HepG2 (cell line): ENCODE measurements around the gene C1S. TPM values are rescaled to one million over a fixed set of nuclear protein-coding genes. Genes with fewer than 3 reads are reported as not detected.

Source experiments
- ATAC-seq: fragments of 200-7000 bp; cut with Tn5 transposase; 3 replicates; pipeline ENCODE4 v1.9.1; 2020; ENCODE audit warnings: mild to moderate bottlenecking, moderate library complexity
- BruUV-seq: library from RNA; stranded (reverse); fragments of 400-500 nt; replicated peaks from 2 replicates; lab custom pipeline; 2021; lab: Mats Ljungman, UMichigan
- CTCF ChIA-PET: fragments of 300-600 bp; formaldehyde crosslinking; extraction: SDS; loops from one replicate; lab custom pipeline; 2021; ENCODE audit warnings: low total read pairs, inconsistent platforms, low intra/inter-chr PET ratio; lab: Yijun Ruan, JAX
- POLR2A ChIA-PET: fragments of 350-600 bp; sonication (Branson Sonifier 250); formaldehyde crosslinking; loops from one replicate; lab custom pipeline; 2020; ENCODE audit warnings: antibody characterized with exemption, inconsistent platforms; lab: Yijun Ruan, JAX
- DNase-seq: peaks from one replicate; pipeline ENCODE4 v3.0.0-alpha.2; 2015; ENCODE audit warnings: low spot score
- FAIRE-seq: peaks from 3 replicates; lab custom pipeline; 2011; peaks lifted over from hg19 to GRCh38; lab: Jason Lieb, UNC
- H2AFZ ChIP-seq: one replicate; pipeline ENCODE4 v1.6.1; 2011; ENCODE audit warnings: low read length, inconsistent platforms
- H3K27ac ChIP-seq: fragments of 300-600 bp; 3 replicates; pipeline ENCODE4 v1.8.0; 2011; ENCODE audit warnings: mixed run types, mild to moderate bottlenecking, mixed read lengths, low read length, inconsistent platforms; ENCODE audit not compliant: insufficient read depth; ENCODE audit errors: extremely low read length
- H3K27me3 ChIP-seq, 2 experiments: fragments of 200-600 bp in 1 of 2; 2 replicates in 1 of 2; 3 replicates in 1 of 2; pipeline versions ENCODE4 v1.6.0 to v1.8.0; 2011; ENCODE audit warnings: low read length in 2 of 2, mild to moderate bottlenecking in 2 of 2, moderate library complexity in 2 of 2, inconsistent platforms in 1 of 2; ENCODE audit not compliant: insufficient read depth in 2 of 2, control insufficient read depth in 1 of 2
- H3K36me3 ChIP-seq, 2 experiments: fragments of 200-600 bp in 1 of 2; replicated peaks in 1 of 2; 2 replicates in 1 of 2; 3 replicates in 1 of 2; pipeline versions ENCODE4 v1.5.1 to v1.8.0; 2011; ENCODE audit warnings: low read length in 2 of 2, inconsistent platforms in 1 of 2; ENCODE audit not compliant: insufficient read depth in 2 of 2, control insufficient read depth in 1 of 2
- H3K4me1 ChIP-seq: 2 replicates; pipeline ENCODE4 v1.5.1; 2012; ENCODE audit warnings: low read length, inconsistent platforms; ENCODE audit not compliant: insufficient read depth
- H3K4me2 ChIP-seq: 2 replicates; pipeline ENCODE4 v1.6.0; 2011; ENCODE audit warnings: low read depth, low read length, inconsistent platforms
- H3K4me3 ChIP-seq, 3 experiments: fragments of 200-600 bp in 1 of 3; sonication (generic), shearing (Covaris generic) in 1 of 3; replicated peaks in 1 of 3; 2 replicates each; pipeline ENCODE4 v1.5.1; 2011 to 2016; ENCODE audit warnings: low read length in 3 of 3, inconsistent platforms in 2 of 3, low read depth in 2 of 3, mild to moderate bottlenecking in 2 of 3, control low read depth in 1 of 3, mixed read lengths in 1 of 3; ENCODE audit not compliant: insufficient read depth in 1 of 3
- H3K79me2 ChIP-seq: one replicate; pipeline ENCODE4 v1.6.1; 2011; ENCODE audit warnings: low read length, inconsistent platforms; ENCODE audit not compliant: insufficient read depth
- H3K9ac ChIP-seq: 2 replicates; pipeline ENCODE4 v1.6.0; 2011; ENCODE audit warnings: mild to moderate bottlenecking, low read depth, low read length, inconsistent platforms; ENCODE audit not compliant: insufficient read depth
- H3K9me3 ChIP-seq: 2 replicates; pipeline ENCODE4 v1.5.1; 2012; ENCODE audit warnings: mild to moderate bottlenecking, low read length
- H4K20me1 ChIP-seq: 2 replicates; pipeline ENCODE4 v1.6.0; 2011; ENCODE audit warnings: inconsistent platforms, mild to moderate bottlenecking, low read length, moderate library complexity; ENCODE audit not compliant: insufficient read depth
- KLF15 ChIP-seq: sonication (generic); formaldehyde crosslinking; IDR thresholded peaks from 2 replicates; pipeline ENCODE4 v1.8.1; 2023; ENCODE audit warnings: borderline replicate concordance, mild to moderate bottlenecking, inconsistent platforms, missing genetic modification reagents, mixed read lengths
- NCOA5 ChIP-seq: sonication (generic); formaldehyde crosslinking; IDR thresholded peaks from 2 replicates; pipeline ENCODE4 v1.4.0; 2020; ENCODE audit warnings: missing genetic modification reagents
- PPARG ChIP-seq: conservative IDR thresholded peaks from 2 replicates; pipeline ENCODE4 v1.6.1; 2016; ENCODE audit warnings: missing biosample characterization, missing genetic modification reagents
- RBM39 ChIP-seq: fragments of 200-400 bp; formaldehyde crosslinking; IDR thresholded peaks from one replicate; pipeline ENCODE4 v1.6.1; 2018; ENCODE audit warnings: antibody characterized with exemption, mild to moderate bottlenecking, low read depth, low read length; ENCODE audit not compliant: poor library complexity, severe bottlenecking
- SOX5 ChIP-seq: IDR thresholded peaks from 2 replicates; pipeline ENCODE4 v1.6.1; 2016; ENCODE audit warnings: borderline replicate concordance
- ZNF30 ChIP-seq: sonication (generic); formaldehyde crosslinking; IDR thresholded peaks from 2 replicates; pipeline ENCODE4 v1.5.0; 2020; ENCODE audit warnings: mild to moderate bottlenecking, missing genetic modification reagents
- ZNF546 ChIP-seq: sonication (generic); formaldehyde crosslinking; conservative IDR thresholded peaks from 2 replicates; pipeline ENCODE4 v1.8.1; 2023; ENCODE audit warnings: mild to moderate bottlenecking, missing genetic modification reagents
- ZNF580 ChIP-seq: IDR thresholded peaks from 2 replicates; pipeline ENCODE4 v1.6.1; 2016; ENCODE audit warnings: low read depth, borderline replicate concordance
- ZNF879 ChIP-seq: sonication (generic); formaldehyde crosslinking; IDR thresholded peaks from 2 replicates; pipeline ENCODE4 v1.8.1; 2023; ENCODE audit warnings: missing genetic modification reagents
- WGBS: methylation state at CpG from one replicate; pipeline ENCODE4 v1.1.6; 2017; ENCODE audit warnings: low lambda C conversion rate; 5-methylcytosine and 5-hydroxymethylcytosine counted together
- in situ Hi-C: cut with HindIII; loops from 2 replicates; pipeline ENCODE4 v1.10.0; 2017; ENCODE audit warnings: low pct_unique_long_range_greater_than_20kb; ENCODE audit not compliant: extremely low pct_ligation_motif_present
- intact Hi-C: fragments of 100-400 bp; cut with micrococcal nuclease; formaldehyde crosslinking; loops from one replicate; pipeline ENCODE4 v1.10.0; 2022; ENCODE audit not compliant: unreplicated experiment
- polyA plus RNA-seq, 8 experiments: library from polyadenylated mRNA; depleted of rRNA in 3 of 8; stranded (reverse) in 7 of 8; unstranded in 1 of 8; fragments of >200 nt; fragmentation: Illumina TruSeq in 4 of 8; extraction: Trizol in 4 of 8; gene quantifications; 2 replicates each; pipeline versions ENCODE4 v1.2.1 to v1.2.3, GENCODE V29; 2011 to 2016; ENCODE audit warnings: low read depth in 4 of 8, missing spikeins in 1 of 8, mixed read lengths in 1 of 8; ENCODE audit not compliant: insufficient read depth in 1 of 8
- total RNA-seq, 5 experiments: library from RNA; depleted of rRNA; stranded (reverse); fragments of >200 nt; fragmentation: Illumina TruSeq; extraction: Trizol; gene quantifications; 2 replicates each; pipeline ENCODE4 v1.2.3, GENCODE V29; 2016; ENCODE audit warnings: low read depth in 1 of 5
- TF ChIP-seq, protein P1 (sequence below): IDR thresholded peaks from 2 replicates; pipeline ENCODE4 v1.4.0; 2020; ENCODE audit warnings: mild to moderate bottlenecking, missing genetic modification reagents
- TF ChIP-seq, protein P2 (sequence below): sonication (generic); formaldehyde crosslinking; IDR thresholded peaks from 2 replicates; pipeline ENCODE4 v1.4.0; 2020; ENCODE audit warnings: missing genetic modification reagents, borderline replicate concordance
- TF ChIP-seq, protein P3 (sequence below): sonication (generic); formaldehyde crosslinking; IDR thresholded peaks from 2 replicates; pipeline ENCODE4 v1.8.0; 2022; ENCODE audit warnings: missing genetic modification reagents, mild to moderate bottlenecking, borderline replicate concordance

Gene C1S
- total and polyA plus RNA-seq, 2 of the 13 experiments (the other 11 are each of a cell fraction or from before 2014, with no cell fraction given) = 14.5 to 18.2 TPM

GRCh38 chr12:7089196-7089871, 28.8 kb downstream of the C1S start (continued):
- TF ChIP-seq, protein P1, sequence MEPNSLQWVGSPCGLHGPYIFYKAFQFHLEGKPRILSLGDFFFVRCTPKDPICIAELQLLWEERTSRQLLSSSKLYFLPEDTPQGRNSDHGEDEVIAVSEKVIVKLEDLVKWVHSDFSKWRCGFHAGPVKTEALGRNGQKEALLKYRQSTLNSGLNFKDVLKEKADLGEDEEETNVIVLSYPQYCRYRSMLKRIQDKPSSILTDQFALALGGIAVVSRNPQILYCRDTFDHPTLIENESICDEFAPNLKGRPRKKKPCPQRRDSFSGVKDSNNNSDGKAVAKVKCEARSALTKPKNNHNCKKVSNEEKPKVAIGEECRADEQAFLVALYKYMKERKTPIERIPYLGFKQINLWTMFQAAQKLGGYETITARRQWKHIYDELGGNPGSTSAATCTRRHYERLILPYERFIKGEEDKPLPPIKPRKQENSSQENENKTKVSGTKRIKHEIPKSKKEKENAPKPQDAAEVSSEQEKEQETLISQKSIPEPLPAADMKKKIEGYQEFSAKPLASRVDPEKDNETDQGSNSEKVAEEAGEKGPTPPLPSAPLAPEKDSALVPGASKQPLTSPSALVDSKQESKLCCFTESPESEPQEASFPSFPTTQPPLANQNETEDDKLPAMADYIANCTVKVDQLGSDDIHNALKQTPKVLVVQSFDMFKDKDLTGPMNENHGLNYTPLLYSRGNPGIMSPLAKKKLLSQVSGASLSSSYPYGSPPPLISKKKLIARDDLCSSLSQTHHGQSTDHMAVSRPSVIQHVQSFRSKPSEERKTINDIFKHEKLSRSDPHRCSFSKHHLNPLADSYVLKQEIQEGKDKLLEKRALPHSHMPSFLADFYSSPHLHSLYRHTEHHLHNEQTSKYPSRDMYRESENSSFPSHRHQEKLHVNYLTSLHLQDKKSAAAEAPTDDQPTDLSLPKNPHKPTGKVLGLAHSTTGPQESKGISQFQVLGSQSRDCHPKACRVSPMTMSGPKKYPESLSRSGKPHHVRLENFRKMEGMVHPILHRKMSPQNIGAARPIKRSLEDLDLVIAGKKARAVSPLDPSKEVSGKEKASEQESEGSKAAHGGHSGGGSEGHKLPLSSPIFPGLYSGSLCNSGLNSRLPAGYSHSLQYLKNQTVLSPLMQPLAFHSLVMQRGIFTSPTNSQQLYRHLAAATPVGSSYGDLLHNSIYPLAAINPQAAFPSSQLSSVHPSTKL (CRISPR knock-in tag) = no peak
- no peak for TF ChIP-seq ZNF879 (CRISPR knock-in tag)
- no peak for TF ChIP-seq SOX5

DNA sequence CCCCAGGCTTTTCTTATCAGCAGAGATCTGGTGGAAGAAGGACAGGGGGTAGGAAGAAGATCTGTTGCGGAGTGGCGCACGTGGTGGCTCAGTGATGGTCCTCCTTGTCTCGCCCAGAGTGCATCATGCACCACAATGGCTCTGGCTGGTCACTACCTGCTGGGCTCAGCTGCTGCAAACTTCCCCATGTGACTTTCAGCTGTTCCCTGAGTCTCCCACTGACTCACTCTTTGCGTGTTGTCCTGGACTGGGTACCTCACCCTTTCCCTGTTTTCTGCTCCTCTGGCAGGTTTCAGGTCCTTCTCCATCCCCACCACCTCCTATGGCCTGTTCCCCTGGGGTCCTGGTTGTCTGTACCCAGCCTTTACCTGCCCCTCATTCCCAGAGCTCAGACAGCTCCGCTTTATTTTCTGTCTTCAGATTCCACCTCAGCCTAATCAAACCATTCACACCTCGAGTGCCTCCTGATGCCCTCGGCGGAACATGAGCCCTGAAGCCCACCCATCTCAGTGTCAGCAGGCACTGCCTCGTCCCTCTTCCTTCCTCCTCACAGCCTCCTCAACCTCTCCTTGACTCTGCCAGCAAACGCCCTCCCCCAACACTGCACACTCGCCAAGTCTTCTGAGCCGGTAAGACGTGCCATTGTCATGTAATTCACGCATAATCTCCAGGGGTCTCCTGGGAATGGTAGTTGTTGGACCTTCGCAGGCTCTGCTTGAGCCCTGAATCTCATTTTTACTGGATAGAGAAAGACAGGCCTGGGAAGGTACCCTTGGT, 29.9 kb downstream of the C1S start:
- Histone ChIP-seq H3K4me2 (no peak overlapping the region), H3K4me3 (no peak overlapping the region), H3K4me1 (peaks cover 27% of the 10 kb centered on the region), H4K20me1 (no peaks in the 10 kb centered on the region; the same call in 1 of the 2 replicates), H3K27ac (no peak overlapping the region), H3K79me2 (no peaks in the 10 kb centered on the region), H2AFZ (no peak overlapping the region), H3K9me3 (no peaks in the 10 kb centered on the region), H3K27me3 (peaks cover 0 to 2% of the 10 kb centered on the region in 2 experiments; a peak in 1 of 5 replicates), H3K9ac (no peak overlapping the region), H3K36me3 (no peaks in the 10 kb centered on the region)
- 80% methylated on average over 14 of the region's 16 CpGs for whole genome bisulfite sequencing
- FAIRE-seq (no peak), DNase-seq (no peak), ATAC-seq (no peak)
- ChIA-PET CTCF (interaction anchor here (5.0 kb wide), 1 partner anchor 30 kb away, joined by 45 read pairs; the partner anchor contains the start of gene C1S), POLR2A (interaction anchor here (1.2 to 2.7 kb wide), 3 partner anchors 18 to 147 kb away, joined by 4 to 11 read pairs (median 5); partner anchors contain the start of genes C12orf57, C1RL, C1S and RNU7-1)
- BruUV-seq = no TSS peak
- in situ Hi-C loops (loop anchor here (5.0 kb wide), 1 partner anchor 33 kb away; no protein-coding TSS in a partner anchor), intact Hi-C loops (no loop called here)
- TF ChIP-seq, protein P2, sequence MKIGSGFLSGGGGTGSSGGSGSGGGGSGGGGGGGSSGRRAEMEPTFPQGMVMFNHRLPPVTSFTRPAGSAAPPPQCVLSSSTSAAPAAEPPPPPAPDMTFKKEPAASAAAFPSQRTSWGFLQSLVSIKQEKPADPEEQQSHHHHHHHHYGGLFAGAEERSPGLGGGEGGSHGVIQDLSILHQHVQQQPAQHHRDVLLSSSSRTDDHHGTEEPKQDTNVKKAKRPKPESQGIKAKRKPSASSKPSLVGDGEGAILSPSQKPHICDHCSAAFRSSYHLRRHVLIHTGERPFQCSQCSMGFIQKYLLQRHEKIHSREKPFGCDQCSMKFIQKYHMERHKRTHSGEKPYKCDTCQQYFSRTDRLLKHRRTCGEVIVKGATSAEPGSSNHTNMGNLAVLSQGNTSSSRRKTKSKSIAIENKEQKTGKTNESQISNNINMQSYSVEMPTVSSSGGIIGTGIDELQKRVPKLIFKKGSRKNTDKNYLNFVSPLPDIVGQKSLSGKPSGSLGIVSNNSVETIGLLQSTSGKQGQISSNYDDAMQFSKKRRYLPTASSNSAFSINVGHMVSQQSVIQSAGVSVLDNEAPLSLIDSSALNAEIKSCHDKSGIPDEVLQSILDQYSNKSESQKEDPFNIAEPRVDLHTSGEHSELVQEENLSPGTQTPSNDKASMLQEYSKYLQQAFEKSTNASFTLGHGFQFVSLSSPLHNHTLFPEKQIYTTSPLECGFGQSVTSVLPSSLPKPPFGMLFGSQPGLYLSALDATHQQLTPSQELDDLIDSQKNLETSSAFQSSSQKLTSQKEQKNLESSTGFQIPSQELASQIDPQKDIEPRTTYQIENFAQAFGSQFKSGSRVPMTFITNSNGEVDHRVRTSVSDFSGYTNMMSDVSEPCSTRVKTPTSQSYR = no peak
- TF ChIP-seq PPARG (CRISPR knock-in tag) (no peak), ZNF580 (CRISPR knock-in tag) (no peak), KLF15 (CRISPR knock-in tag) (no peak), NCOA5 (CRISPR knock-in tag) (no peak), ZNF546 (CRISPR knock-in tag) (no peak), RBM39 (no peak), ZNF30 (CRISPR knock-in tag) (no peak)
- TF ChIP-seq, protein P3, sequence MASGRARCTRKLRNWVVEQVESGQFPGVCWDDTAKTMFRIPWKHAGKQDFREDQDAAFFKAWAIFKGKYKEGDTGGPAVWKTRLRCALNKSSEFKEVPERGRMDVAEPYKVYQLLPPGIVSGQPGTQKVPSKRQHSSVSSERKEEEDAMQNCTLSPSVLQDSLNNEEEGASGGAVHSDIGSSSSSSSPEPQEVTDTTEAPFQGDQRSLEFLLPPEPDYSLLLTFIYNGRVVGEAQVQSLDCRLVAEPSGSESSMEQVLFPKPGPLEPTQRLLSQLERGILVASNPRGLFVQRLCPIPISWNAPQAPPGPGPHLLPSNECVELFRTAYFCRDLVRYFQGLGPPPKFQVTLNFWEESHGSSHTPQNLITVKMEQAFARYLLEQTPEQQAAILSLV = no peak
